ENCODE measurements around the gene SLC16A8. TPM values are rescaled to one million over a fixed set of nuclear protein-coding genes. Genes with fewer than 3 reads are reported as not detected.

The SLC16A8 gene
- total and polyA plus RNA-seq, 2 experiments from 2014 or later: 0.52 to 0.66 TPM

DNA sequence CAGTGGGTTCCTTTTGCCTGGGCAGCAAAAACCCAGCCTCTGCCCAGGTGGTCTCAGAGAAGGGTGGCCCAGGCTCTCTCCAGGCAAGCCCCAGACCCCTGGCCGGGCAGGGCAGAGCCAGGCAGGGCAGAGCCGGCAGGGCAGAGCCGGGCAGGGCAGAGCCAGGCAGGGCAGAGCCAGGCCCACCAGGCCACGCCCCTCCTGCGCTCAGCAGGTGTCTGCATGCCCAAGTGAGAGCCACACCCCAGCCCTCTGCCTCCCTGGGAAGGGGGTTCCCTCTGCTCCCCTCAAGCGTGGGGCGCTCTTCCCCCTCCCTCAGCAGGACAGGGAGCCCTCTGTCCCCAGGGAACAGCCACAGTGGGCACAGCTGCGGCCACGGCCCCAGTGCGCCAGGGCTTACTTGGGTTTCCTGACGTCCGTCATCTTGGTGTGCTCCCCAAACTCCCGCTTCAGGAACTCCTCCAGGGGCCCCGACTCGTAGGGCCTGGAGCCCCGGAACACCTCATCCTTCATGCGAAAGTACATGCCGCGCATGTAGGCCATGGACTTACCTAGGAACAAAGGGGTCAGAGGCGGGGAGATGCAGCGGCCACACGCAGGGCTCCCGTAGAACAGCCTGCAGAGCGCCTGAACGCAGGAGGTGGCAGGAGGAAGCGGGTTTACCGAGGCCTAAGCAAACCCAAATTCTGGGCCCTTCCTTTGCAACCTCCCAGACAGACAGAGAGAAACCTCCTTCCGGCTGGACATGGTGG, 36.6 kb upstream of the SLC16A8 start:
- Mint-ChIP-seq H3K4me1 (peaks cover 4% of the 10 kb centered on the region), H3K27me3 (ENCODE audit: insufficient read depth, low read depth, poor library complexity) (peaks cover 2% of the 10 kb centered on the region), H3K9me3 (no peaks in the 10 kb centered on the region), H3K27ac (no peak overlapping the region), H3K36me3 (ENCODE audit: low read depth) (no peaks in the 10 kb centered on the region; the same call in 2 of the 3 replicates), H3K4me3 (no peak overlapping the region)
- Histone ChIP-seq H3K27ac (ENCODE audit: low read depth) (no peak overlapping the region), H3K4me2 (no peak overlapping the region), H2AFZ (0 out of 2 replicates have a peak overlapping the region, but pooled peaks have one; percentile 28), H3F3A (replicated peaks; ENCODE audit: low read depth) (0 out of 2 replicates have a peak, but pooled peaks cover 3% of the 10 kb centered on the region), H3K36me3 (ENCODE audit: insufficient read depth) (no peaks in the 10 kb centered on the region), H3K4me3 (no peak overlapping the region), H4K20me1 (replicated peaks; ENCODE audit: insufficient read depth) (no peaks in the 10 kb centered on the region), H3K27me3 (ENCODE audit: insufficient read depth) (no peaks in the 10 kb centered on the region), H3K9me2 (ENCODE audit: insufficient read depth) (no peaks in the 10 kb centered on the region), H3K4me1 (ENCODE audit: insufficient read depth) (no peaks in the 10 kb centered on the region), H3K79me2 (replicated peaks; ENCODE audit: insufficient read depth) (no peaks in the 10 kb centered on the region)
- ATAC-seq (peak; percentile 67), DNase-seq (ENCODE audit: low spot score) (peak; percentile 36)
- TF ChIP-seq JUNB (IDR thresholded peaks at IDR 0.05; ENCODE audit: unreplicated experiment) (no peak), EZH2phosphoT487 (IDR thresholded peaks at IDR 0.05; ENCODE audit: unreplicated experiment) (no peak), ZNF462 (CRISPR knock-in tag; IDR thresholded peaks at IDR 0.05) (no peak), POLR2AphosphoS5 (IDR thresholded peaks at IDR 0.05; ENCODE audit: low read depth) (no peak), ZNF114 (CRISPR knock-in tag; IDR thresholded peaks at IDR 0.05) (no peak), ZNF331 (CRISPR knock-in tag; IDR thresholded peaks at IDR 0.05; ENCODE audit: low read depth) (no peak), STAT1 (IDR thresholded peaks at IDR 0.05; ENCODE audit: unreplicated experiment) (no peak), EZH2 (IDR thresholded peaks at IDR 0.05; ENCODE audit: low read depth, unreplicated experiment) (no peak), CREB1 (CRISPR knock-in tag; IDR thresholded peaks at IDR 0.05; ENCODE audit: low read depth) (no peak), NANOG (IDR thresholded peaks at IDR 0.05; ENCODE audit: borderline replicate concordance) (no peak), ETS1 (IDR thresholded peaks at IDR 0.05) (no peak)
- TF ChIP-seq, protein P1, sequence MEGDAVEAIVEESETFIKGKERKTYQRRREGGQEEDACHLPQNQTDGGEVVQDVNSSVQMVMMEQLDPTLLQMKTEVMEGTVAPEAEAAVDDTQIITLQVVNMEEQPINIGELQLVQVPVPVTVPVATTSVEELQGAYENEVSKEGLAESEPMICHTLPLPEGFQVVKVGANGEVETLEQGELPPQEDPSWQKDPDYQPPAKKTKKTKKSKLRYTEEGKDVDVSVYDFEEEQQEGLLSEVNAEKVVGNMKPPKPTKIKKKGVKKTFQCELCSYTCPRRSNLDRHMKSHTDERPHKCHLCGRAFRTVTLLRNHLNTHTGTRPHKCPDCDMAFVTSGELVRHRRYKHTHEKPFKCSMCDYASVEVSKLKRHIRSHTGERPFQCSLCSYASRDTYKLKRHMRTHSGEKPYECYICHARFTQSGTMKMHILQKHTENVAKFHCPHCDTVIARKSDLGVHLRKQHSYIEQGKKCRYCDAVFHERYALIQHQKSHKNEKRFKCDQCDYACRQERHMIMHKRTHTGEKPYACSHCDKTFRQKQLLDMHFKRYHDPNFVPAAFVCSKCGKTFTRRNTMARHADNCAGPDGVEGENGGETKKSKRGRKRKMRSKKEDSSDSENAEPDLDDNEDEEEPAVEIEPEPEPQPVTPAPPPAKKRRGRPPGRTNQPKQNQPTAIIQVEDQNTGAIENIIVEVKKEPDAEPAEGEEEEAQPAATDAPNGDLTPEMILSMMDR (conservative IDR thresholded peaks at IDR 0.05; ENCODE audit: low read depth in 2 of 2): no peak
- TF ChIP-seq, protein P2, sequence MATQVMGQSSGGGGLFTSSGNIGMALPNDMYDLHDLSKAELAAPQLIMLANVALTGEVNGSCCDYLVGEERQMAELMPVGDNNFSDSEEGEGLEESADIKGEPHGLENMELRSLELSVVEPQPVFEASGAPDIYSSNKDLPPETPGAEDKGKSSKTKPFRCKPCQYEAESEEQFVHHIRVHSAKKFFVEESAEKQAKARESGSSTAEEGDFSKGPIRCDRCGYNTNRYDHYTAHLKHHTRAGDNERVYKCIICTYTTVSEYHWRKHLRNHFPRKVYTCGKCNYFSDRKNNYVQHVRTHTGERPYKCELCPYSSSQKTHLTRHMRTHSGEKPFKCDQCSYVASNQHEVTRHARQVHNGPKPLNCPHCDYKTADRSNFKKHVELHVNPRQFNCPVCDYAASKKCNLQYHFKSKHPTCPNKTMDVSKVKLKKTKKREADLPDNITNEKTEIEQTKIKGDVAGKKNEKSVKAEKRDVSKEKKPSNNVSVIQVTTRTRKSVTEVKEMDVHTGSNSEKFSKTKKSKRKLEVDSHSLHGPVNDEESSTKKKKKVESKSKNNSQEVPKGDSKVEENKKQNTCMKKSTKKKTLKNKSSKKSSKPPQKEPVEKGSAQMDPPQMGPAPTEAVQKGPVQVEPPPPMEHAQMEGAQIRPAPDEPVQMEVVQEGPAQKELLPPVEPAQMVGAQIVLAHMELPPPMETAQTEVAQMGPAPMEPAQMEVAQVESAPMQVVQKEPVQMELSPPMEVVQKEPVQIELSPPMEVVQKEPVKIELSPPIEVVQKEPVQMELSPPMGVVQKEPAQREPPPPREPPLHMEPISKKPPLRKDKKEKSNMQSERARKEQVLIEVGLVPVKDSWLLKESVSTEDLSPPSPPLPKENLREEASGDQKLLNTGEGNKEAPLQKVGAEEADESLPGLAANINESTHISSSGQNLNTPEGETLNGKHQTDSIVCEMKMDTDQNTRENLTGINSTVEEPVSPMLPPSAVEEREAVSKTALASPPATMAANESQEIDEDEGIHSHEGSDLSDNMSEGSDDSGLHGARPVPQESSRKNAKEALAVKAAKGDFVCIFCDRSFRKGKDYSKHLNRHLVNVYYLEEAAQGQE (IDR thresholded peaks at IDR 0.05; ENCODE audit: unreplicated experiment): no peak
